Choroid plexus epithelial cell (primary cell): Measurements from ENCODE around the gene BCR.
A peak's percentile ranks its signal among the peaks of the same experiment; 100 is the strongest.

Experiments
- DNase-seq: peaks from one replicate; pipeline ENCODE4 v3.0.0-alpha.2; 2010; ENCODE audit warnings: low read depth
- H3K4me3 ChIP-seq: 2 replicates; pipeline ENCODE4 v1.5.1; 2011; ENCODE audit warnings: low read depth, mild to moderate bottlenecking, control low read depth, low read length, moderate library complexity
- TF ChIP-seq, protein P1 (sequence below): conservative IDR thresholded peaks from 2 replicates; pipeline ENCODE4 v1.5.1; 2011; ENCODE audit warnings: low read depth, mild to moderate bottlenecking, control low read depth, inconsistent platforms, low read length, moderate library complexity

The BCR gene

GRCh38 chr22:23253475-23254055, 73.3 kb downstream of the BCR start:
- no peak overlapping the region for H3K4me3 ChIP-seq
- TF ChIP-seq, protein P1, sequence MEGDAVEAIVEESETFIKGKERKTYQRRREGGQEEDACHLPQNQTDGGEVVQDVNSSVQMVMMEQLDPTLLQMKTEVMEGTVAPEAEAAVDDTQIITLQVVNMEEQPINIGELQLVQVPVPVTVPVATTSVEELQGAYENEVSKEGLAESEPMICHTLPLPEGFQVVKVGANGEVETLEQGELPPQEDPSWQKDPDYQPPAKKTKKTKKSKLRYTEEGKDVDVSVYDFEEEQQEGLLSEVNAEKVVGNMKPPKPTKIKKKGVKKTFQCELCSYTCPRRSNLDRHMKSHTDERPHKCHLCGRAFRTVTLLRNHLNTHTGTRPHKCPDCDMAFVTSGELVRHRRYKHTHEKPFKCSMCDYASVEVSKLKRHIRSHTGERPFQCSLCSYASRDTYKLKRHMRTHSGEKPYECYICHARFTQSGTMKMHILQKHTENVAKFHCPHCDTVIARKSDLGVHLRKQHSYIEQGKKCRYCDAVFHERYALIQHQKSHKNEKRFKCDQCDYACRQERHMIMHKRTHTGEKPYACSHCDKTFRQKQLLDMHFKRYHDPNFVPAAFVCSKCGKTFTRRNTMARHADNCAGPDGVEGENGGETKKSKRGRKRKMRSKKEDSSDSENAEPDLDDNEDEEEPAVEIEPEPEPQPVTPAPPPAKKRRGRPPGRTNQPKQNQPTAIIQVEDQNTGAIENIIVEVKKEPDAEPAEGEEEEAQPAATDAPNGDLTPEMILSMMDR: no peak
- no peak for DNase-seq

DNA sequence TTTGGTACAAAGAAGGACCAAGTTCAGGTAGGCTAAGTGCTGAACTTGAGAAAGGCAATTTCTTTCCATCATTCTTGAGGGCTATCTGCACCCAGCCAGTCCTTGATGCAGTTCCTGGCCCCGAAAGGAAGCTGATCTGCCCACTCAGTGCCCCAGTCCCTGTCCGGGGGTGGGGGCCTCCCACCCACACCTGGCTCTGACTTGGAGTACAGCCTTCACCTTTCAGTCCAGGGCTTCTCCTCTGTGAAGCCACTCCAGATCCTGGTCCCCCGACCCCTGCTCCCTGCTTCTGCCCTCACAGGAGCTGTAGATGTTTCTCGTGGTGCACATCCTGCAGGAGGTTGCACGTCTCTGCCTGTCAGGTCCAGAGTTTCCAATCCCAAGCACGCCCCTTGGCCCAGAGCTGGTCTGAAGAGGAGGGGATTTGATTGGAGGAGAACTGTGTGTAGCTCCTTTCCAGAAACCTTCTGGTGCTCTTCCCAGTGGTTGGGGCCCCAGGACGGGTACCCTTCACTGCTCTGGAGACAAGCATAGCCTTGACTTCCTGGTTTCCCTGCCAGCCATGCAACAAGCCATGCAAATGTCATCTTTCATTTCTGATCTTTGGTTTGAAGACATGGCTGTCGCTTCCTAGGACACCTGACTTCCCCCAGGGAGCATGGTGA, 75.3 kb downstream of the BCR start:
- DNase-seq: no peak
- TF ChIP-seq, protein P1: no peak
- H3K4me3 ChIP-seq: no peak overlapping the region

- TF ChIP-seq, protein P1: no peak
- DNase-seq: no peak
- H3K4me3 ChIP-seq: no peak overlapping the region
Observed at GRCh38 chr22:23256171-23256932, 76.0 kb downstream of the BCR start.

DNA sequence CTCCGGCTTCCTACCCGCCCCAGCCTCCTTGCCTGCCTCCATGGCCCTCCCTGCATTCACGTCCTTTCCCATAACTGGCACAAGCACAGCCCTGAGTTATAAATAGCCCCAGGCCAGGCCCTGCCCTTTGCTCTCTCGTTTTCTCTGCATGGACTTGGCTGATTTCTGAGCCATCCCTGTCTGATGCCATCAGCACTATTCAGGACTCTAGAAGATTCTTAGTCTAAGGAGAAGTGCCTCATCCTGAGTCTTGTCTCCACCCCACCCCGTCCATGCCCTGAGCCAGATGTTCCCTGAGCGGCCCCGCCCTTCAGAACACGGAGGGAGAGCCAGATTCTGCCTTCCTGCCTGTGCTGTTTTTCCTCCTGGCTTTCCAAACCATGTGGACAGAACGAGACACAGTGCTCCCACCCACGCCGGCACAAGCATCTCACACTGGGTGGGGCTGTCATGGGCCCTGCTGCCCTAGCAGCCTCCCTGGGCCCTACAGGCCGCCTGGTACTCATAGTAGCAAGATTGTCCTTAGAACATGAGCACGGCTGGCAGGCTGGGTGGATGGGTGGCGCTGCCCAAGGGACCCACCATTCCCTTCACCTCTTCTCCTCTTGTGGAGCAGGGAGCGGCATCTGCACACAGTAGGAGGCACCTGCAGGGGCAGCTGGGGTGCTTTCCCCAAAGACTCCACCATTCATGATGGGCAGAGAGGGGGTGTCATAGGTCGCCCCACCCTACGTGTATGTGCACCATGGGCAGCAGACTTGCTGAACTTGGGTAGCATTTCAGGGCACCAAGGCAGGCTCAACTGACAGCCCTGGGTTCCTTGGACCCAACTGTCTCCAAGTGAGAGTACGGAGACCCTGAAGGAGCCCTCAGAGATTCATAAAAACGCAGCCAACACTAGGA, 76.9 kb downstream of the BCR start:
- TF ChIP-seq, protein P1: no peak
- no peak overlapping the region for H3K4me3 ChIP-seq
- peak; percentile 18 for DNase-seq

DNA sequence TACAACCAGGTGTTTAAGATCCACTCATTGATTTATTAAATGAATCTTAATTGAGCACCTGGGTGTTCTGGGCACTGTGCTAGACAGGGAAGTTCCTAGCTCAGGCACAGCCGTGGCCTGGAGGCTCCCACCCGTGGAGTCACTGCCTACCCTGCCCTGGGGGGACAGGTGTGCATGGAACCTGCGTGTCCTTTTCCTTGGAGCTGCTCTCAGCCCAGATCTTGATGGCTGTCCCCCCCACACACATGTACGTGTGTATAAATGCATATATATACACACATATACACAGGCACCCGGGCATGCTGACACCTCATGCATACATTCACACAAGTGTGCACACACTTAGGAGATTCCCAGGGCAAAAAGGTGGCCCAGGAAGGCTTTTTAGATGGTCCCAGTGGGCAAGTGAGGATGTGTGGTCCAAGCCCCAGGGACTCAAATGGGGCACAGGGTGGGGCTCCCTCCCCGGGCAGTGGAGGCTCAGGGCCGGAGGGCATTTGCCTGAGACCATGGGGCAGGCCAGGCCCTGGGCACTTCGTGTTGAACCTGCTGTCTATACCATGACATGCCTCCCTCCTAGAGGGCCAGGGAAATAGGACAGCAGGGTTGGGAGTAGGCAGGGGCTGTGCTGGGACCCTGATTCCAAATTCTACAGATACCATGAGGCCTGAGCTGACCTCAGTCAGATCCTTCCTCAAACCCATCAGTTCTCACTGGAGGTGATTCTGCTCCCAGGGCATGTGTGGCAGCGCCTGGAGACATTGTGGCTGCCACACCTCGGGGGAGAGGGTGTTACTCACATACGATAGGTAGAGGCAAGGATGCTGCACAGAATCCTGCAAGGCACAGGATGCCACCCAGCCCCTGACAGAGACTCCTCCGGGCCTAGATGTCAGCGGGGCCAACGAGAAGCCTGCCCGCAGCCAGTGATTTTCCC, 77.8 kb downstream of the BCR start:
- TF ChIP-seq, protein P1: no peak
- no peak for DNase-seq
- H3K4me3 ChIP-seq: no peak overlapping the region

- no peak overlapping the region for H3K4me3 ChIP-seq
- no peak for DNase-seq
- TF ChIP-seq, protein P1: no peak
Observed at GRCh38 chr22:23258826-23259170, 78.5 kb downstream of the BCR start.
